Measurements from ENCODE around the gene MRPS7. TPM values are rescaled to one million over a fixed set of nuclear protein-coding genes. Genes with fewer than 3 reads are reported as not detected.
"Not testable (repeated sequence)": the region's sequence is repeated elsewhere in the genome, so short reads cannot be mapped to it uniquely, and the experiment has no call there.

Gene MRPS7
- total RNA-seq, 2 donors from 2014 or later, result 42.8 to 43.0 TPM

DNA sequence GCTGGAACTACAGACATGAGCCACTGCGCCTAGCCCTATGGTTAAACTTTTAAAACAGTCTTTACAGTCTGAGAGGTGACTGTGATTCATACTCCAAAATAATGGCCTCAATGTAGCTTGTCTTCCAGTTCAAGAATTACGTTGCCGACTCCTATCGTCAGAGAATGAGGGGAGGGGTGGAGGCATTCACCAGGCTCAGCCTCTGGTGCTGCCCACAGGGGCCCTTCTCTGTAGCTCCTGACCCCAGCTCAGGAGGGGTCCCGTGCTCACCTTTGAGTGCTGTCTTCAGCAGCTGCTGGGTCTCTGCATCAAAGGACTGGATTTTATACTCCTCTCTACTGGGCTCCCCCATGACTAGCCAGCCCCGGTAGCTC, 8.2 kb downstream of the MRPS7 start:
- no peaks in the 10 kb centered on the region for H3K9me3 Mint-ChIP-seq
- H3K36me3 Mint-ChIP-seq (ENCODE audit: insufficient read depth in 2 of 2), result peaks cover 0 to 9% of the 10 kb centered on the region in 2 donors
- peak overlapping the region; percentile 89 to 95 for H3K4me3 Mint-ChIP-seq
- no peaks in the 10 kb centered on the region for H3K27me3 Mint-ChIP-seq (ENCODE audit: low read depth)
- peaks cover 32% of the 10 kb centered on the region for H3K4me1 Mint-ChIP-seq (ENCODE audit: low read depth)
- peak overlapping the region; percentile 48 for H3K27ac Mint-ChIP-seq
- DNase-seq (no peak), ATAC-seq (replicated peaks in 1 of 2) (no peak)

DNA sequence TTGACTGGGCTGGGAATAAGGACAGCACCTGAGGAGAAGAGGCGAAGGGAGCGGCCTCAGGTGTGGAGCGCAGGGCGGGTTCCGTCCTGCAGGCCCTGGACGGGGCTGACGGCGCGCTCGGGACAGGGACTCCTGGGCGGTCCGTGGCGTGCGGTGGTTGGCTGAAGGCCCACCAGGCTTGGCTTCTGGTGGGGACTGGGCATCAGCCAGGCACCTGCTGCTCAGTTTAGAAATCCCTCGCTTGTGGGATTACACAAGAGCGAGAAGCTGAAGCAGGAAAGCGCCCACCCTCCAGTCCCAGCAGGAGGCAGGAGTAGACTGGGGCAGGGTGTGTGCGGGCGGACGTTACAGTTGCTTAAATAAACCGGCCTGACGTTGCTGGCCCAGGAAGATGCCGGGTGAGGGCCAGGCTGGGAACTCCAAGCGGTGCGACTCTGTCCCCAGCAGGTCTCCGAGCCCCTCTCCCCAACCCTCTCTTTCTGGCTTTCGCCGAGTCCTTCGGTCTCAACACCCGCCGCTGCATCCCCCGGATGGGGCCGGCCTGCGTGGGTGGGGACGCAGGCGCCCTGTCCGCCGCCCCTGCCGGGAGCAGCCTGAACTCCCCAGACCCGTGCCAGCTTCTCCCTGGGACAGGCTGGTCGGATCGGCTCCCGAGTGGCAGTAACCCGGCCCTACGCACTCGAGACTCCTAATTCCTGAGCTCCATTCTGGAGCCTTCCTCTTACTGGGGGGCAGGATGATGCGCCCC, 8.7 kb downstream of the MRPS7 start:
- Mint-ChIP-seq H3K27me3 (ENCODE audit: low read depth) (no peaks in the 10 kb centered on the region), H3K36me3 (ENCODE audit: insufficient read depth in 2 of 2) (peaks cover 0 to 11% of the 10 kb centered on the region in 2 donors), H3K4me3 (peak overlapping the region; percentile 89 to 95), H3K27ac (peak overlapping the region; percentile 80), H3K4me1 (ENCODE audit: low read depth) (peaks cover 35% of the 10 kb centered on the region), H3K9me3 (no peaks in the 10 kb centered on the region)
- DNase-seq (peak; percentile 75 to 81), ATAC-seq (replicated peaks in 1 of 2) (peak; percentile 66 to 69)

DNA sequence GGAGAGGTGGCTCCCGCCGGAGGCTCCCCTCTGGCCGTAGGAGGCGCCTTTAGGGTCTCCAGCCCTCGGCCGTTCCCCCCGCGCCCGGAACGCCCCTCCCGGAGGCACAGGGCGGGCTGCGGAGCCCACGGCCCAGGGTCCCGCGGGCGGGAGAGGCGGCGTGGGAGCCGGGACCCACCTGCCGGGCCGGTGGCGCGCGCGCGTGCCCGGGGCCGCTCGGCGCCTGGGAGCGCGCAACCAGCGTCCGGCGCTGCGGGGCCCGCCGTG, 9.2 kb downstream of the MRPS7 start, which contains the start of gene MIF4GD:
TSS of gene MIF4GD (minus strand) at position 266 of the 267 bp plus-strand sequence. CDS start 1,036 bp downstream, outside the sequence.
- peak in 1 of 2 donors; percentile 45 for ATAC-seq (replicated peaks in 1 of 2)
- H3K27ac Mint-ChIP-seq, result peak within 1 kb of the TSS; percentile 80
- no peaks in the 10 kb centered on the region for H3K9me3 Mint-ChIP-seq
- peaks cover 36% of the 10 kb centered on the region for H3K4me1 Mint-ChIP-seq (ENCODE audit: low read depth)
- peaks cover 0 to 10% of the 10 kb centered on the region in 2 donors for H3K36me3 Mint-ChIP-seq (ENCODE audit: insufficient read depth in 2 of 2)
- H3K4me3 Mint-ChIP-seq, result peak within 1 kb of the TSS; percentile 89 to 95
- no peaks in the 10 kb centered on the region for H3K27me3 Mint-ChIP-seq (ENCODE audit: low read depth)
- no peak for DNase-seq

DNA sequence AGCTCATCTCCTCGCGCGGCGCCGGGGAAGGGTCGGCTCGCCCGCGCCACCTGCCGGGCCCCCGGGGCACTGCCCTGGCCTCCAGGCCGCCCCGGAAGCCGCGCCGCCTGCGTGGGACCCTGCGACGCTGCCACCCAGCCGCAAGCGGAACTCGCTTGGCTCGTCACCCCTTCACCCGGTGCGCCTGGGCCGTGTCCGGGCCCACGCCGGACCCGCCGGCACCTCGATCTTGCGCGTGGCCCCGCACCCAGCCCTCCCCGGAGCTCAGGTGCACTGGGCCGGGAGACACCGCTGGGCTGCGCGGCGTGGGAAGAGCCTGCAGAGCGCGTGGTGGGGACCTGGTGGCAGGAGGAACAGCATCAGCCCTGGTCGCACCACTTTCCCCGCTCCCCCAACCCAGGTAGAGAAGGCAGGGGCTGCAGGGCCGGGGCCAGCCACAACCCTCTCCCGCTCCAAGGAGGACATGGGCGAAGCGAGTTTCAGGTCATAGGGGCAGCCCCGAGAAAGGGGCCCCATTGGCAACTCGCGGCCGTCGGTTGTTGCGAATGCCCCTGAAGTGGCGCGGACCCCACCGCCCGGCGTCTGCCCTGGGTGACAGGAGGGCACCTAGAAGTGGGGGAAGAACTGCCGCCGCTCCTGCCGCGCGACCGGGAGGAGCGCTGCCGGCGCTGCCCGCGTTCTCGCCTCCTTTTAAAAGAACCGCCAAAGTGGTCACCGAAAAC, 9.7 kb downstream of the MRPS7 start:
- peak; percentile 80 to 82 for ATAC-seq (replicated peaks in 1 of 2)
- Mint-ChIP-seq H3K4me3 (peak overlapping the region; percentile 77 to 81), H3K27ac (peak overlapping the region; percentile 4), H3K36me3 (ENCODE audit: insufficient read depth in 2 of 2) (peaks cover 0 to 10% of the 10 kb centered on the region in 2 donors), H3K9me3 (no peaks in the 10 kb centered on the region), H3K4me1 (ENCODE audit: low read depth) (peaks cover 36% of the 10 kb centered on the region), H3K27me3 (ENCODE audit: low read depth) (no peaks in the 10 kb centered on the region)
- DNase-seq, result peak; percentile 89 to 96

DNA sequence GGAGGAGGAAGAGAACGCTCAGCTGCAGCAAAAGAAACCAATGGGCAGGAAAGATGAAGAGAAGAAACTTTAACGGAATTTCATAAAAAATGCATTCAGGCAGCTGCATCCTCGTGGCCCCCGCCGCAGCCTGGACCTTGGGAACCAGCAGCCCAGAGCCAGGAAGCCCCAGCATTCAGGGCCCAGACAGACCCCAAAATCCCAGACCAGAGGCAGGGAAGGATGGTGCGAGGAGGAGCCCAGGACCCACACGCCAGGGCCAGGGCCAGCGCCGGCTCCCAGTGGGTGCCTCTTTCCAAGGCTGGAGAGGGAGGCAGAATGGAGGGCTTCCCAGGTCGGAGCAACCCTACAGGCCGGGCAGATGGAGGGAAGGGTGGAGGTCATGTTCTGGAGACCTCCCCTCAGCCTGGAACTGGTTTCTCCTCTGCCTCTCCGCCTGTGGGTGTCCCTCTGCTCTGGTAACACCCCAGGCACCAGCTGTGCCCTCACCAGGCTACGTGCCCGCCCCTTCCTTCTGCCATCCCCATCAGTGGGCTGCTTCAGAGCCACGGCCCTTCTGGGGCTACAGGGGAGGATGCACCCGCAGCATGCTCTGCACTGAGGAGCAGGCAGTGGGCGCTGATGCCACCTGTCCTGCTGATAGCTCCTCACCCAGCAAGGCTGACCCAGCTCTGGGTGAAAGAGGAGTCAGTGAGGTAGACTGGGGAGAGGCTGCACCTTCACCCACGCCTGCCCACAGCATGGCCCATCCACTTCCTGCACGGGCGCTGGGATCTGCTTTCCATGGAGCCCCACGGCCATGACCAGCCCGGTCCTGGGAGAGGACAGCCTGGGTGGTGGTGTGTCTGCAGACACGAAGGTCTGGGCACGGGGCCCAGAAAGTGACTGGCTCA, 10.5 kb downstream of the MRPS7 start:
- Mint-ChIP-seq H3K36me3 (ENCODE audit: insufficient read depth in 2 of 2) (peaks cover 0 to 9% of the 10 kb centered on the region in 2 donors), H3K9me3 (no peaks in the 10 kb centered on the region), H3K27me3 (ENCODE audit: low read depth) (no peaks in the 10 kb centered on the region), H3K4me3 (peak overlapping the region; percentile 77 to 81), H3K27ac (peak overlapping the region; percentile 4), H3K4me1 (ENCODE audit: low read depth) (peaks cover 36% of the 10 kb centered on the region)
- no peak for ATAC-seq (replicated peaks in 1 of 2)
- DNase-seq, result no peak

DNA sequence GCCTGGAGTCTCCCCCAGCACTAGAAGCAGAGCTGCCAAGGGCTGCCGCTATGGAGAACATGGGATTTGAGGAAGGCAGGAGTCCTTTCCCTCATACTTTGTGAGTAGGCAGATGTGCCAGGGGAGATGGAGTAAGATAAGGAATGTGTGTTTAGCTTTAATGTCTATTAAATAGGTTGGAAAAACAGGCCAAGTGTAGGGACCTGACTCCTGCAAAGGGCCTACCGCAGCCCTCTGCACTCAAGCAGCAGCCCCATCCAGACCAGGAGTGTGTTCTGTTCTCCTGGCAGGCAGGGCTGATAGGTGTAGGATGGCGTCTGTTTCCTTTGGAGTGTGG, 11.1 kb downstream of the MRPS7 start:
- peak overlapping the region; percentile 77 to 81 for H3K4me3 Mint-ChIP-seq
- peaks cover 0 to 9% of the 10 kb centered on the region in 2 donors for H3K36me3 Mint-ChIP-seq (ENCODE audit: insufficient read depth in 2 of 2)
- H3K27ac Mint-ChIP-seq, result no peak overlapping the region
- no peak for ATAC-seq (replicated peaks in 1 of 2)
- no peaks in the 10 kb centered on the region for H3K27me3 Mint-ChIP-seq (ENCODE audit: low read depth)
- no peaks in the 10 kb centered on the region for H3K9me3 Mint-ChIP-seq
- peaks cover 36% of the 10 kb centered on the region for H3K4me1 Mint-ChIP-seq (ENCODE audit: low read depth)
- DNase-seq, result no peak

DNA sequence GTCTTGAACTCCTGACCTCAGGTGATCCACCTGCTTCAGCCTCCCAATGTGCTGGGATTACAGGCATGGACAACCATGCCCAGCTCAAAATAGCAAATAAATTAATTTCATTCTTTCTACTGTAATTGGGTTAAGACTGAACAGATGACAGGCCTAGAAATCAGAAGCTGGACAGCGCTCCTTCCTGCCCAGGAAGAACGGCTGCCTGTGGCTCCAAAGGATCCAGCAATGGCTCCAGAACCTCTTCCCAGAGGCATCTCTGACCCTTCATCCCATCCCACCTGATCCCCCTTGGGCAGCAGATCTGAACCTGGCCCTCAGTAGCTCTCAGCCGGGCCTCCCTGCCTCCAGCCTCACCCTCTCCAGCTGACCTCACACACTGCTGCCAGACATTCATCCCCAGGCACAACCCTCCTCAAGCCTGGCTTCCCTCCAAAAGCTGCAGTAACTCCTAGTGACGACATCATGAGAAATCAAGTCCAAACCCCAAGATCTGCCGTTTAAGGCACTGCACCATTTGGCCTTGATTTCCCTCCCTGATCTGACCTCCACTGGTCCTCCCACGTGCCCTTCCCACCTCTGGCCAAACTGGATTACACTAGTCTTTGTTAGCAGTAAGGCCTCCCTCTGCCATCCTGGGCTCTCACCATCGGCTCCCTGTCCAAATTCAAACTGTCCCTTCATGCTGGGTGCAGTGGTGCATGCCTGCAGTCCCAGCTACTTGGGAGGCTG, 12.5 kb downstream of the MRPS7 start:
- no peak for DNase-seq
- Mint-ChIP-seq H3K4me3 (no peak overlapping the region), H3K36me3 (ENCODE audit: insufficient read depth in 2 of 2) (peaks cover 0 to 9% of the 10 kb centered on the region in 2 donors), H3K4me1 (ENCODE audit: low read depth) (peaks cover 32% of the 10 kb centered on the region), H3K9me3 (no peaks in the 10 kb centered on the region), H3K27ac (no peak overlapping the region), H3K27me3 (ENCODE audit: low read depth) (no peaks in the 10 kb centered on the region)
- no peak for ATAC-seq (replicated peaks in 1 of 2)

DNA sequence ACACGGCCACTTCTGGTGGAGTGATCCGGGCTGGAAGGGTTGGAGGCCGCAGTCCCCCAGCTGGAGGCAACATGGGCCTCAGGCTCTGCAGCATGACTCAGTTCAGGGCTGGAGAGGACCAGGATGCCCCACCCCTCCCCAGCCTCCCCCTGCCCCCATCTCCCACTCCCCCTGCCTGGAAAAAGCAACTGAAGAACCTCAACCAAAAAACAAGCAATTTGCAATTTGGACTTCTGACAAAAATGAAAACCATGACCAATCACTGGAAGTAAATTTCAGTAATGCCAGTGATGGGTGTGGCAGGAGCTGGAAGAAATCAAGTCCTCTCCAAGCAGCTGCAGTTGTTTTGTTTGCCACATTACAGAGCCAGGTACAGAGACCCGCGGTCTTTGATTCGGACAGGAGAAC, 16.0 kb downstream of the MRPS7 start:
- H3K9me3 Mint-ChIP-seq, result no peaks in the 10 kb centered on the region
- peaks cover 2 to 17% of the 10 kb centered on the region in 2 donors for H3K36me3 Mint-ChIP-seq (ENCODE audit: insufficient read depth in 2 of 2)
- H3K27me3 Mint-ChIP-seq (ENCODE audit: low read depth), result no peaks in the 10 kb centered on the region
- no peak overlapping the region for H3K27ac Mint-ChIP-seq
- ATAC-seq (replicated peaks in 1 of 2), result no peak
- peaks cover 17% of the 10 kb centered on the region for H3K4me1 Mint-ChIP-seq (ENCODE audit: low read depth)
- DNase-seq, result no peak
- no peak overlapping the region for H3K4me3 Mint-ChIP-seq

DNA sequence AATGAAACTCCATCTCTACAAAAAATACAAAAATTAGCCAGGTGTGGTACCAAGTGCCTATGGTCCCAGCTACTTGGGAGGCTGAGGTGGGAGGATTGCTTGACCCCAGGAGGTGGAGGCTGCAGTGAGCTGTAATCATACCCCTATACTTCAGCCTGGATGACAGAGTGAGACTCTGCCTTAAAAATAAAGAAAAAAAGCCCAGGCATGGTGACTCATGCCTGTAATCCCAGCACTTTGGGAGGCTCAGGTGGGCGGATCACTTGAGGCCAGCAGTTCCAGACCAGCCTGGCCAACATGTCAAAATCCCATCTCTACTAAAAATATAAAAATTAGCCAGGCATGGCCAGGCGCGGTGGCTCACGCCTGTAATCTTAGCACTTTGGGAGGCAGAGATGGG, 18.5 kb downstream of the MRPS7 start:
- not testable (repeated sequence) for H3K27ac Mint-ChIP-seq; DNase-seq; H3K9me3 Mint-ChIP-seq; H3K4me1 Mint-ChIP-seq (ENCODE audit: low read depth); H3K27me3 Mint-ChIP-seq (ENCODE audit: low read depth); ATAC-seq (replicated peaks in 1 of 2); H3K4me3 Mint-ChIP-seq
- peaks cover 2 to 18% of the 10 kb centered on the region in 2 donors for H3K36me3 Mint-ChIP-seq (ENCODE audit: insufficient read depth in 2 of 2)

DNA sequence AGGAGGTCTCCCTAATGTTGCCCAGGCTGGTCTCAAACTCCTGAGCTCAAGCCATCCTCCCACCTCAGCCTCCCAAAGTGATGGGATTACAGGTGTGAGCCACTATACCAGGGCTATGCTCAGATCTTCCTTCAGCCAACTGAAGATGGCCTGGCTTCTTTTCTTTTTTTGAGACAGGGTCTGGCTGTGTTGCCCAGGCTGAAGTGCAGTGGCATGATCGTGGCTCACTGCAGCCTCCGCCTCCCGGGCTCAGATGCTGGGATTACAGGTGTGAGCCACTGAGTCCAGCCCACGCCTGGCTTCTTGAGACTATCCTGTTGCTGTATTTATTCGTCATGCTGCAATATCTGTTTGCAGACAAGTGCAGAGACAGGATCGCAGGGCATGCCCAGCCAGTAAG, 23.4 kb downstream of the MRPS7 start:
- H3K27ac Mint-ChIP-seq, result no peak overlapping the region
- no peak for DNase-seq
- no peak overlapping the region for H3K4me3 Mint-ChIP-seq

DNA sequence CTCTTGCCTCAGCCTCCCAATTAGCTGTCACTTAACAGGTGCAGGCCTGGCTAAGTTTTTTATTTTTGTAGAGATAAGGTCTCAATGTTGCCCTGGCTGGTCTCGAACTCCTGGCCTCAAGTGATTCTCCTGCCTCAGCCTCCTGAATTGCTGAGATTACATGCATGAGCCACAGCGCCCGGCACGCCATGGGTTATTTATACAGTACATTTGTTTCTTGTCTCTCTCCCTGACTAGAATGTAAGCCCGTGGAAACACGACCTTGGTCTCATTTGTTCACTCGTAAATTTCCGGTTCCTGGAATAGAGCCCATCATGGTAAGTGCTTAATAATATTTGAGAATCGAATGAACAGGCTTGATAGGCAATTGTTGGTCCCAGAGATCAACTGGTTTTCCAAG, 25.5 kb downstream of the MRPS7 start:
- ATAC-seq (replicated peaks in 1 of 2), result no peak
- H3K27me3 Mint-ChIP-seq (ENCODE audit: low read depth), result no peaks in the 10 kb centered on the region
- H3K27ac Mint-ChIP-seq, result no peak overlapping the region
- H3K36me3 Mint-ChIP-seq (ENCODE audit: insufficient read depth in 2 of 2), result peaks cover 4 to 14% of the 10 kb centered on the region in 2 donors
- peaks cover 39% of the 10 kb centered on the region for H3K4me1 Mint-ChIP-seq (ENCODE audit: low read depth)
- no peaks in the 10 kb centered on the region for H3K9me3 Mint-ChIP-seq
- DNase-seq, result no peak
- H3K4me3 Mint-ChIP-seq, result peak overlapping the region; percentile 34 to 98

More for the DNA sequence above, 23.4 kb downstream of the MRPS7 start:
- Mint-ChIP-seq H3K9me3 (no peaks in the 10 kb centered on the region), H3K4me1 (ENCODE audit: low read depth) (peaks cover 26% of the 10 kb centered on the region), H3K36me3 (ENCODE audit: insufficient read depth in 2 of 2) (peaks cover 6 to 19% of the 10 kb centered on the region in 2 donors), H3K27me3 (ENCODE audit: low read depth) (no peaks in the 10 kb centered on the region)
- ATAC-seq (replicated peaks in 1 of 2), result no peak

DNA sequence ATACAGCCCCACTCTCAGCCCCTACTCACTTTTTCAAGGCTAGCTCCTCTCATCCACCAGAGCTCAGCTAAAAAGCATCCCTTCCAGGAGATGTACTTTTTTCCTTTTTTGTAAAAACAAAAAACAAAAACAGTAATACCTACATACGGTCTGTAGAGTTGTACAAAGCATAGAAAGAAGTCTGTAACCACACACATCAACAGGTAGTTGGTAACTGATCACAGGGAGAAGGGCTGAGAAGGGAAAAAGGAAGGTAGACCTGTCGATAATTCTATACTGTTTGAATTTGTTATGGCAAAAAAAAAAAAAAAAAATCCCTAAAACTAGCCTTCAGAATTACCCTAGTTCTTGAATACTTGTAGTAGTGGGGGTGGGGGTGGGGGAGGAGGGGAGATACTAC, 26.7 kb downstream of the MRPS7 start:
- Mint-ChIP-seq H3K36me3 (ENCODE audit: insufficient read depth in 2 of 2) (peaks cover 4 to 11% of the 10 kb centered on the region in 2 donors), H3K4me1 (ENCODE audit: low read depth) (peaks cover 42% of the 10 kb centered on the region), H3K4me3 (peak overlapping the region; percentile 98 to 99), H3K27me3 (ENCODE audit: low read depth) (no peaks in the 10 kb centered on the region), H3K27ac (peak overlapping the region; percentile 87), H3K9me3 (no peaks in the 10 kb centered on the region)
- ATAC-seq (replicated peaks in 1 of 2) (no peak), DNase-seq (no peak)

Data from activated T-cell treated with anti-CD3 and anti-CD28 coated beads, Interleukin-2, amount 50 U/mL, for 72 hours (primary cell).